ENCODE data around the gene GET3. TPM values are rescaled to one million over a fixed set of nuclear protein-coding genes. Genes with fewer than 3 reads are reported as not detected.
A peak's percentile ranks its signal among the peaks of the same experiment; 100 is the strongest.

GET3 gene
- polyA plus RNA-seq, 1 of the 3 experiments (the other 2 are of a cell fraction), result 264 TPM

GRCh38 chr19:12757544-12758274 lies 20.4 kb downstream of the GET3 start:
- H3K9ac ChIP-seq, result no peak overlapping the region
- ChIA-PET CTCF (interaction anchor here (0.6 to 17.5 kb wide), 34 partner anchors 11 to 1195 kb away, joined by 3 to 321 read pairs (median 4); partner anchors contain the start of genes BEST2, DCAF15, FBXW9 and GET3), POLR2A (interaction anchor here (0.7 to 1.1 kb wide), 2 partner anchors 17 to 21 kb away, joined by 3 read pairs; partner anchors contain the start of gene GET3)
- peaks cover 0 to 4% of the 10 kb centered on the region in 2 experiments for H3K36me3 ChIP-seq (replicated peaks in 1 of 2; ENCODE audit: control insufficient read depth in 1 of 2, insufficient read depth in 2 of 2, low read length in 1 of 2)
- H4K20me1 ChIP-seq (ENCODE audit: insufficient read depth), result no peaks in the 10 kb centered on the region
- H3K9me2 ChIP-seq, result no peaks in the 10 kb centered on the region
- WGBS (ENCODE audit: low lambda C conversion rate), result 74% methylated on average over 11 of the region's 60 CpGs
- peaks cover 15% of the 10 kb centered on the region for H3F3A ChIP-seq (replicated peaks; ENCODE audit: insufficient read depth)
- H3K79me2 ChIP-seq (ENCODE audit: insufficient read depth), result no peaks in the 10 kb centered on the region
- no peak overlapping the region for H3K27ac ChIP-seq (ENCODE audit: low read depth in 2 of 2, low read length in 1 of 2)
- peak overlapping the region; percentile 31 to 44; a peak in 3 of 4 replicates for H3K4me3 ChIP-seq (ENCODE audit: low read depth in 2 of 2, low read length in 1 of 2)
- no peaks in the 10 kb centered on the region for H3K9me3 ChIP-seq
- H2AFZ ChIP-seq (ENCODE audit: low read depth), result peak overlapping the region; percentile 73
- peak; percentile 94 for DNase-seq
- peak overlapping the region; percentile 25; the same call in 1 of the 2 replicates for H3K4me2 ChIP-seq
- H3K4me1 ChIP-seq (ENCODE audit: control insufficient read depth in 1 of 2, insufficient read depth in 2 of 2, low read depth in 1 of 2, low read length in 1 of 2), result no peaks in the 10 kb centered on the region; a peak in 1 of 4 replicates
- H3K27me3 ChIP-seq (ENCODE audit: insufficient read depth), result peaks cover 12% of the 10 kb centered on the region; the same call in 1 of the 2 replicates
- TF ChIP-seq NRF1 (IDR thresholded peaks at IDR 0.05; ENCODE audit: low read depth, low read length) (peak; percentile 60), RXRA (IDR thresholded peaks at IDR 0.05; ENCODE audit: borderline replicate concordance, low read depth) (no peak), ZBTB33 (IDR thresholded peaks at IDR 0.05; ENCODE audit: borderline replicate concordance, low read depth) (no peak), PBX3 (IDR thresholded peaks at IDR 0.05) (no peak), ELF1 (IDR thresholded peaks at IDR 0.05) (no peak), EP300 (IDR thresholded peaks at IDR 0.05; ENCODE audit: borderline replicate concordance in 1 of 2, low read depth in 1 of 2, low read length in 1 of 2) (no peak), MEF2A (IDR thresholded peaks at IDR 0.05; ENCODE audit: borderline replicate concordance, low read depth) (no peak), RFX5 (IDR thresholded peaks at IDR 0.05; ENCODE audit: low read length) (no peak), IRF3 (IDR thresholded peaks at IDR 0.05; ENCODE audit: low read depth, low read length) (no peak), YY1 (IDR thresholded peaks at IDR 0.05; ENCODE audit: low read depth) (no peak), SIN3A (IDR thresholded peaks at IDR 0.05; ENCODE audit: borderline replicate concordance, low read depth, low read length) (no peak; the same call in 1 of the 2 replicates), FOSL2 (IDR thresholded peaks at IDR 0.05; ENCODE audit: borderline replicate concordance, low read depth) (no peak), RAD21 (IDR thresholded peaks at IDR 0.05; ENCODE audit: low read length) (peak; percentile 60), TAF1 (IDR thresholded peaks at IDR 0.05; ENCODE audit: borderline replicate concordance, low read depth, low read length) (no peak; the same call in 1 of the 2 replicates), POLR2AphosphoS5 (IDR thresholded peaks at IDR 0.05; ENCODE audit: low read depth, low read length) (no peak), RCOR1 (IDR thresholded peaks at IDR 0.05; ENCODE audit: low read length) (0 out of 2 replicates have a peak, but pooled peaks have one; percentile 46), GATA2 (CRISPR knock-in tag; IDR thresholded peaks at IDR 0.05) (no peak), REST (IDR thresholded peaks at IDR 0.05; ENCODE audit: low read depth, low read length) (no peak), FOXM1 (IDR thresholded peaks at IDR 0.05; ENCODE audit: low read depth) (no peak), MAX (IDR thresholded peaks at IDR 0.05; ENCODE audit: low read depth) (peak; percentile 51; the same call in 1 of the 2 replicates)
- TF ChIP-seq, protein P1, sequence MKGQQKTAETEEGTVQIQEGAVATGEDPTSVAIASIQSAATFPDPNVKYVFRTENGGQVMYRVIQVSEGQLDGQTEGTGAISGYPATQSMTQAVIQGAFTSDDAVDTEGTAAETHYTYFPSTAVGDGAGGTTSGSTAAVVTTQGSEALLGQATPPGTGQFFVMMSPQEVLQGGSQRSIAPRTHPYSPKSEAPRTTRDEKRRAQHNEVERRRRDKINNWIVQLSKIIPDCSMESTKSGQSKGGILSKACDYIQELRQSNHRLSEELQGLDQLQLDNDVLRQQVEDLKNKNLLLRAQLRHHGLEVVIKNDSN (IDR thresholded peaks at IDR 0.05; ENCODE audit: borderline replicate concordance, low read depth), result no peak
- TF ChIP-seq, protein P2, sequence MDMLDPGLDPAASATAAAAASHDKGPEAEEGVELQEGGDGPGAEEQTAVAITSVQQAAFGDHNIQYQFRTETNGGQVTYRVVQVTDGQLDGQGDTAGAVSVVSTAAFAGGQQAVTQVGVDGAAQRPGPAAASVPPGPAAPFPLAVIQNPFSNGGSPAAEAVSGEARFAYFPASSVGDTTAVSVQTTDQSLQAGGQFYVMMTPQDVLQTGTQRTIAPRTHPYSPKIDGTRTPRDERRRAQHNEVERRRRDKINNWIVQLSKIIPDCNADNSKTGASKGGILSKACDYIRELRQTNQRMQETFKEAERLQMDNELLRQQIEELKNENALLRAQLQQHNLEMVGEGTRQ (IDR thresholded peaks at IDR 0.05; ENCODE audit: borderline replicate concordance, low read depth, low read length), result no peak
